ENCODE data around the gene C10orf67.
"Not testable (repeated sequence)": the region's sequence is repeated elsewhere in the genome, so short reads cannot be mapped to it uniquely, and the experiment has no call there.

C10orf67 gene

GRCh38 chr10:23362879-23363792, 18.5 kb upstream of the C10orf67 start:
- DNase-seq (ENCODE audit: low read depth in 2 of 3, low spot score in 2 of 3) = no peak

GRCh38 chr10:23362069-23362830, 17.7 kb upstream of the C10orf67 start:
- no peak for DNase-seq (ENCODE audit: low read depth in 2 of 3, low spot score in 2 of 3)

GRCh38 chr10:23361665-23362064, 17.1 kb upstream of the C10orf67 start:
- DNase-seq (ENCODE audit: low read depth in 2 of 3, low spot score in 2 of 3) = no peak

- no peak for DNase-seq (ENCODE audit: low read depth in 2 of 3, low spot score in 2 of 3)
These were observed 15.2 kb upstream of the C10orf67 start for GRCh38 chr10:23359692-23360380.

GRCh38 chr10:23358357-23358756, 13.8 kb upstream of the C10orf67 start:
- DNase-seq (ENCODE audit: low read depth in 2 of 3, low spot score in 2 of 3) = no peak

GRCh38 chr10:23354630-23355279, 10.2 kb upstream of the C10orf67 start:
- no peak for DNase-seq (ENCODE audit: low read depth in 2 of 3, low spot score in 2 of 3)

- no peak for DNase-seq (ENCODE audit: low read depth in 2 of 3, low spot score in 2 of 3)
These were observed 7.4 kb upstream of the C10orf67 start for GRCh38 chr10:23351926-23352519.

- not testable (repeated sequence) for DNase-seq (ENCODE audit: low read depth in 2 of 3, low spot score in 2 of 3)
These were observed 6.1 kb upstream of the C10orf67 start for GRCh38 chr10:23350706-23351105.

GRCh38 chr10:23345861-23346260, 1.3 kb upstream of the C10orf67 start:
- no peak for DNase-seq (ENCODE audit: low read depth in 2 of 3, low spot score in 2 of 3)

GRCh38 chr10:23343591-23344240, 881 bp downstream of the C10orf67 start:
- no peak for DNase-seq (ENCODE audit: low read depth in 2 of 3, low spot score in 2 of 3)

GRCh38 chr10:23342213-23342884, 2.2 kb downstream of the C10orf67 start:
- DNase-seq (ENCODE audit: low read depth in 2 of 3, low spot score in 2 of 3) = no peak

- DNase-seq (ENCODE audit: low read depth in 2 of 3, low spot score in 2 of 3) = no peak
These were observed 3.6 kb downstream of the C10orf67 start for GRCh38 chr10:23341004-23341403.

- DNase-seq (ENCODE audit: low read depth in 2 of 3, low spot score in 2 of 3) = no peak
These were observed 4.2 kb downstream of the C10orf67 start for GRCh38 chr10:23340354-23340753.

- DNase-seq (ENCODE audit: low read depth in 2 of 3, low spot score in 2 of 3) = no peak
These were observed 5.7 kb downstream of the C10orf67 start for GRCh38 chr10:23338886-23339285.

GRCh38 chr10:23338155-23338828, 6.3 kb downstream of the C10orf67 start:
- DNase-seq (ENCODE audit: low read depth in 2 of 3, low spot score in 2 of 3) = no peak

GRCh38 chr10:23337616-23338015, 7.0 kb downstream of the C10orf67 start:
- no peak for DNase-seq (ENCODE audit: low read depth in 2 of 3, low spot score in 2 of 3)

GRCh38 chr10:23331567-23332301, 12.9 kb downstream of the C10orf67 start:
- DNase-seq (ENCODE audit: low read depth in 2 of 3, low spot score in 2 of 3) = no peak

GRCh38 chr10:23330948-23331347, 13.6 kb downstream of the C10orf67 start:
- no peak for DNase-seq (ENCODE audit: low read depth in 2 of 3, low spot score in 2 of 3)
